ENCODE measurements around the gene ARAP1.

DNA sequence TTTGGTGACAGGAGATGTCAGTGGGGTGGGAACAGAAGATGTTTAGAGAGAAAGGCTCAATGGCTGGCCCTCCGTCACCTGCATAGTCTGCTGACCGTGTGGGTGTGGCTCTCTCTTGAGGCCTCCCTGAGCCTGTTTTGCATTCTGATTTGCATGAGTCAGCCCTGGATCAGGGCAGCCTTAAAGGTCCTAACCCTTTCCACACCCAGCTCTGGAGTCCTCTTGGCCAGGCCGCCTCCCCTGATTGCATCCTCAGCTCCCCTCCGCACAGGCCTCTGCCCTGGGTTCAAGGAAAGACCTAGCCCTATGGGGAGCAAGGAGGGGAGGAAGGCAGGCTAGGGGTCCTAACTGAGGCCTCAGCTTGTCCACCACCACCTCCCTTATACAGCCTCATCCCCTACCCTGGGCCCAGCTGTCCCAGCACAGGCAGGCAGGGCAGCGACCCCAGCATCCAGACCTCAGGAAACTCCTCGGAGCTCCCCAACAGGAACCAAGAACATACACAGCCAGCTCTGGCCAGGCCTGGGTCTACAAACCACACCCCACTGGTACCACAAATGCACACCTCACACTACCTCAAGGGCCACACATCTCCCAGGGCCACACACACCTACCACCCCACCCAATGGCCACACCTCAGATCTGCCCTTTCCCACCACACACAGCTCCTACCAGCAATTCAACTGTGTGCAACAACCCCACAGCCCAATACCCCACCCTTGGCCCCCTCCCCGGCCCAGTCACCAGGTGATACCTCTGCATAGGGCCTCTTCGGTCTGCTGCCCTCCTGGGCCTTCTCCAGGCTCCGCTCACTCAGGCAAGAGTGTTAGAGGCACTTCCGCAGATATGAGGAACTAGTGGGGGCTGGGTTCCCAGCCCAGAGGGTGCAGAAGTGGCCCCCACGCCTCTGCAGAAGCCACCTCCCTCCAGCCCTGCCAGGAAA lies 13.7 kb downstream of the ARAP1 start:
- TF ChIP-seq, protein P1, sequence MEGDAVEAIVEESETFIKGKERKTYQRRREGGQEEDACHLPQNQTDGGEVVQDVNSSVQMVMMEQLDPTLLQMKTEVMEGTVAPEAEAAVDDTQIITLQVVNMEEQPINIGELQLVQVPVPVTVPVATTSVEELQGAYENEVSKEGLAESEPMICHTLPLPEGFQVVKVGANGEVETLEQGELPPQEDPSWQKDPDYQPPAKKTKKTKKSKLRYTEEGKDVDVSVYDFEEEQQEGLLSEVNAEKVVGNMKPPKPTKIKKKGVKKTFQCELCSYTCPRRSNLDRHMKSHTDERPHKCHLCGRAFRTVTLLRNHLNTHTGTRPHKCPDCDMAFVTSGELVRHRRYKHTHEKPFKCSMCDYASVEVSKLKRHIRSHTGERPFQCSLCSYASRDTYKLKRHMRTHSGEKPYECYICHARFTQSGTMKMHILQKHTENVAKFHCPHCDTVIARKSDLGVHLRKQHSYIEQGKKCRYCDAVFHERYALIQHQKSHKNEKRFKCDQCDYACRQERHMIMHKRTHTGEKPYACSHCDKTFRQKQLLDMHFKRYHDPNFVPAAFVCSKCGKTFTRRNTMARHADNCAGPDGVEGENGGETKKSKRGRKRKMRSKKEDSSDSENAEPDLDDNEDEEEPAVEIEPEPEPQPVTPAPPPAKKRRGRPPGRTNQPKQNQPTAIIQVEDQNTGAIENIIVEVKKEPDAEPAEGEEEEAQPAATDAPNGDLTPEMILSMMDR (IDR thresholded peaks at IDR 0.05; ENCODE audit: low read length) = no peak
- no peak for TF ChIP-seq EZH2phosphoT487 (IDR thresholded peaks at IDR 0.05; ENCODE audit: low read length)
